ENCODE data around the gene ATP6V1G1.

DNA sequence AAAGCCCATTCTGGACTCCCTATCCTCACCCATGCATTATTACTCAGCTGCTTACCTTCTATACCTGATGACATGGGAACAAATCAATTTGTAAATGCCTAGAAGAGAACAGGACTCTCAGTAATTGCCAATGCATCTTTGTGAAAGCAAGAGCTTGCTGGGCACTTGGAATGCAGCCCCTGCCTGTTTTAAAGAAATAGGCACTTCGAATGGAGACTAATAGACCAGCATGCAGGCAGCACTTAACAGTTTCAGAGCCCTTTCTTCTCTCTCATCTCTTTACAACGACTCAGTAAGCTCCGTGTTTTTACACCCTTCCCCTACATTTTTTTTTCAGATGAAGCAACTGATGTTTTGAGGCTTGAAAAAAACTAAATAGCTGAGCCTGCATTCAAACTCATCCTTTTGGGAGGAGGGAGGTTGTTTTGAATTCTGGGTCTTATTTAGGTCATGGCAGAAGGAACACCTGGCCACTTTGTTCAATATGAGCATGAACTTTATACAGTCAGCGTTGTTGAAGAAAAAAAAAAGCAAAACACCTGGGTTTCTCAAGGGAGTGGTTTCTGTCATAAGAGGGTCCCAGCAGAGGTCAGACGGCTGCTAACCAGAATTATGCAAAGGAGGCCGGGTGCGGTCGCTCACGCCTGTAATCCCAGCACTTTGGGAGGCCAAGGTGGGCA lies 47.7 kb upstream of the ATP6V1G1 start:
- TF ChIP-seq, protein P1, sequence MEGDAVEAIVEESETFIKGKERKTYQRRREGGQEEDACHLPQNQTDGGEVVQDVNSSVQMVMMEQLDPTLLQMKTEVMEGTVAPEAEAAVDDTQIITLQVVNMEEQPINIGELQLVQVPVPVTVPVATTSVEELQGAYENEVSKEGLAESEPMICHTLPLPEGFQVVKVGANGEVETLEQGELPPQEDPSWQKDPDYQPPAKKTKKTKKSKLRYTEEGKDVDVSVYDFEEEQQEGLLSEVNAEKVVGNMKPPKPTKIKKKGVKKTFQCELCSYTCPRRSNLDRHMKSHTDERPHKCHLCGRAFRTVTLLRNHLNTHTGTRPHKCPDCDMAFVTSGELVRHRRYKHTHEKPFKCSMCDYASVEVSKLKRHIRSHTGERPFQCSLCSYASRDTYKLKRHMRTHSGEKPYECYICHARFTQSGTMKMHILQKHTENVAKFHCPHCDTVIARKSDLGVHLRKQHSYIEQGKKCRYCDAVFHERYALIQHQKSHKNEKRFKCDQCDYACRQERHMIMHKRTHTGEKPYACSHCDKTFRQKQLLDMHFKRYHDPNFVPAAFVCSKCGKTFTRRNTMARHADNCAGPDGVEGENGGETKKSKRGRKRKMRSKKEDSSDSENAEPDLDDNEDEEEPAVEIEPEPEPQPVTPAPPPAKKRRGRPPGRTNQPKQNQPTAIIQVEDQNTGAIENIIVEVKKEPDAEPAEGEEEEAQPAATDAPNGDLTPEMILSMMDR (conservative IDR thresholded peaks at IDR 0.05 in 1 of 2, IDR thresholded peaks at IDR 0.05 in 1 of 2; ENCODE audit: low read depth in 1 of 2, low read length in 2 of 2), result no peak
- no peak for TF ChIP-seq EZH2 (IDR thresholded peaks at IDR 0.05; ENCODE audit: low read length, missing control alignments)

Data from fibroblast of lung (primary cell).